ENCODE measurements around the gene ACOT12.
A peak's percentile ranks its signal among the peaks of the same experiment; 100 is the strongest.
"Not testable (repeated sequence)": the region's sequence is repeated elsewhere in the genome, so short reads cannot be mapped to it uniquely, and the experiment has no call there.

Gene ACOT12

DNA sequence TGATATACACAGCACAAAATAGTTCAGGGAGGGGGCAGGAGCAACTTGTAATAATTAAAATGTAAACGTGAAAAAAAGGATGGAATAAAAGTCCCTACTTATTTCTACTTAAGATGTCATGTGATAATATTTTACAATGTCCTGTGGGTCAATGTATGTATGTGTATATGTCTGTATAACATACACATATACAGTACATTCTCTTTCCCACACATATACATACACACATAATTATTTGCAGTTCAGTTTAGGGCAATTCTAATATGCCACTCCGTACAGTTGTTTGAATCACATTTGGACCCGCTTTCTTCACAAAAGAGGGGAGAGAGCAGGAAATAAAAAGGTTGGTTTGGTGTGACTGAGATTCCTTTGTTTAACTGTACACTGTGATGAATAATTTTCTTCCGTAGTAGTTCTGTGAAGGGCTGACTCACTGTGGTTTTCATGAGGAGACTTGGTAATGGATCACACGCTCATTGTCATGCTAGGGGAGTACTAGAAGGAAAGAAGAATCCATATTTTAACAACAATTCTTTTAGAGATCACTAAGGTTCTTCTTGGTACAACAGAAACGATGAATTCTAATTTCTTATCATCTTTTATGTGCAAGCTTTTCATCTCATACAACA lies 26.2 kb upstream of the ACOT12 start:
- H3K27ac ChIP-seq (ENCODE audit: low read depth, low read length, severe bottlenecking): peak overlapping the region; percentile 67
- H3K36me3 ChIP-seq (ENCODE audit: control insufficient read depth, insufficient read depth, low read length): no peaks in the 10 kb centered on the region
- no peaks in the 10 kb centered on the region for H3K9me3 ChIP-seq (ENCODE audit: control insufficient read depth, low read length)
- H3K4me1 ChIP-seq (ENCODE audit: control insufficient read depth, insufficient read depth, low read length, poor library complexity, severe bottlenecking): peaks cover 4% of the 10 kb centered on the region
- 69 to 75% methylated on average over 2 to 3 of the region's 6 CpGs for WGBS, 2 experiments (ENCODE audit: insufficient coverage in 2 of 2)
- no peak overlapping the region for H3K4me3 ChIP-seq (ENCODE audit: extremely low read depth, insufficient read depth, low read length, poor library complexity, severe bottlenecking)

DNA sequence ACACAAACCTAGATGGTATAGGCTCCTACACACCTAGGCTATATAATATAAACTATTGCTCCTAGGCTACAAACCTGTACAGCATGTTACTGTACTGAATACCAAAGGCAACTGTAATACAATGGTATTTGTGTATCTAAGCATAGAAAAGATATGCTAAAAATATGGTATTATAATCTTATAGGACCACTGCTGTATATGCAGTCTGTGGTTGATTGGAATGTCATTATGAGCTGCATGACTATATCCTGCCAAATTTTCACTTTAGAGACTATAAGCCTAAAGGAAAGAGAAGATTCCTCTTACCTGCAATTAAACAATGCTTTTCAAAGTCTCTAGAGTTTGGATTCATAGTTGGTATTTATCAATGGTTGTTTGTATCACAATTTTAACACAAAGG lies 24.7 kb upstream of the ACOT12 start:
- no peak overlapping the region for H3K4me3 ChIP-seq (ENCODE audit: extremely low read depth, insufficient read depth, low read length, poor library complexity, severe bottlenecking)
- H3K36me3 ChIP-seq (ENCODE audit: control insufficient read depth, insufficient read depth, low read length): no peaks in the 10 kb centered on the region
- peaks cover 4% of the 10 kb centered on the region for H3K4me1 ChIP-seq (ENCODE audit: control insufficient read depth, insufficient read depth, low read length, poor library complexity, severe bottlenecking)
- no peak overlapping the region for H3K27ac ChIP-seq (ENCODE audit: low read depth, low read length, severe bottlenecking)
- H3K9me3 ChIP-seq (ENCODE audit: control insufficient read depth, low read length): no peaks in the 10 kb centered on the region

DNA sequence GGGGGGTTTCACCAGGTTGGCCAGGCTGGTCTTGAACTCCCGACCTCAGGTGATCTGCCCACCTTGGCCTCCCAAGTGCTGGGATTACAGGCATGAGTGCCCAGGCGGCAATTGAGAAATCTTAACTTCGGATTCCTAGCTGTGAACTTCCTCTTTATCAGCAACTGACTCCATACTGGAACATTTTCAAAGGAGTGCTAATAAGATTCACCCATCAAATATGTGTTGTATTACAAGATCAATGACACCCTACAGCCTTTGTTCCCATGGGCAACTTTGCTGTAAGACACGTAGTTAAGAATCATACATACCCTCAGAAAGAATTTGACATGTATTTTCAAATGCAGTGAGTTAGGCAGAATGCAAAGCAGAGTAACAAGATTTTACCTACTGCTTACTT lies 23.1 kb upstream of the ACOT12 start:
- Histone ChIP-seq H3K4me3 (ENCODE audit: extremely low read depth, insufficient read depth, low read length, poor library complexity, severe bottlenecking) (no peak overlapping the region), H3K27ac (ENCODE audit: low read depth, low read length, severe bottlenecking) (no peak overlapping the region), H3K36me3 (ENCODE audit: control insufficient read depth, insufficient read depth, low read length) (no peaks in the 10 kb centered on the region), H3K9me3 (ENCODE audit: control insufficient read depth, low read length) (no peaks in the 10 kb centered on the region), H3K4me1 (ENCODE audit: control insufficient read depth, insufficient read depth, low read length, poor library complexity, severe bottlenecking) (peaks cover 4% of the 10 kb centered on the region)
- WGBS, 2 experiments (ENCODE audit: insufficient coverage in 2 of 2): 83% methylated on average over 1 to 3 of the region's 4 CpGs

DNA sequence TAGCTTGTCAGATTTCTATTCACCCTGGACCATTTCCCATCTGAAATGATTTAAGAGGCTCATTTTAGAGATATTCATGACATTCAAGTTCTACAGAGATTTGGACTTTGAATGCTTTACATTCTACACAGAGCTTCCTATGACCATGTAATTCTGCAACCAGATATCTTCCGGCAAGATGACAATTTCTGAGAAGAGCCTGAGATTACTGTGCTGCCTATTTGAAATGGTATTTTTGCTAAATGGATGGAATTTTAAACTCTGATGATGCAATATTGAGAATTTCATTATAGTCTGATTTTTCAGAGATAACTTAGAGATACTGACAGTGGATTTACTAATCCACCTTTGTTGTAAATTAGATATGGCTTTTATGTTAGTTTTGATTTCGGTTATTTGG lies 16.0 kb upstream of the ACOT12 start:
- no peaks in the 10 kb centered on the region for H3K36me3 ChIP-seq (ENCODE audit: control insufficient read depth, insufficient read depth, low read length)
- WGBS, 2 experiments (ENCODE audit: insufficient coverage in 2 of 2): 100% methylated on average over 1 of the region's 2 CpGs; no CpG with 5 or more reads in 1 of the 2 experiments
- H3K27ac ChIP-seq (ENCODE audit: low read depth, low read length, severe bottlenecking): no peak overlapping the region
- no peaks in the 10 kb centered on the region for H3K9me3 ChIP-seq (ENCODE audit: control insufficient read depth, low read length)
- H3K4me1 ChIP-seq (ENCODE audit: control insufficient read depth, insufficient read depth, low read length, poor library complexity, severe bottlenecking): no peaks in the 10 kb centered on the region
- H3K4me3 ChIP-seq (ENCODE audit: extremely low read depth, insufficient read depth, low read length, poor library complexity, severe bottlenecking): no peak overlapping the region

DNA sequence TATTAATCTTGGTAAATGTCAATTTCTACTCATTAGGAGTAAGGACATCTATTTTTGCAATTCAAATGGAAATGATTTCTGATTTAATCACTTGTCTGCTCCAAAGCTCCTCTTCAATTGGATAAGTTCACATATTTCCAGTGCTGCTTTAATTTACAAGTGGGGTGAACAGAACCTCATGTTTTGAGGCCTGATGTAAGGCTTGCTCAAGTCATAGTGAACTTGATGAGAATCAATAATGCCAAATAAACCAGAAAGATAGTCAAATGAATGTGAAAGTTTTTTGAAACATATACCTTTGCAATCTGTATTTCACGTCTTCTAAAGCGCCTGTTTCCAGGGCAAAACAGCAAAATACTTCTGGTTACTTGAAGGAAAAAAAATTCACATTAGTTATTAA lies 15.4 kb upstream of the ACOT12 start:
- WGBS, 2 experiments (ENCODE audit: insufficient coverage in 2 of 2): no CpG with 5 or more reads among the region's 2 CpGs
- Histone ChIP-seq H3K4me3 (ENCODE audit: extremely low read depth, insufficient read depth, low read length, poor library complexity, severe bottlenecking) (no peak overlapping the region), H3K36me3 (ENCODE audit: control insufficient read depth, insufficient read depth, low read length) (no peaks in the 10 kb centered on the region), H3K4me1 (ENCODE audit: control insufficient read depth, insufficient read depth, low read length, poor library complexity, severe bottlenecking) (no peaks in the 10 kb centered on the region), H3K27ac (ENCODE audit: low read depth, low read length, severe bottlenecking) (no peak overlapping the region), H3K9me3 (ENCODE audit: control insufficient read depth, low read length) (no peaks in the 10 kb centered on the region)

DNA sequence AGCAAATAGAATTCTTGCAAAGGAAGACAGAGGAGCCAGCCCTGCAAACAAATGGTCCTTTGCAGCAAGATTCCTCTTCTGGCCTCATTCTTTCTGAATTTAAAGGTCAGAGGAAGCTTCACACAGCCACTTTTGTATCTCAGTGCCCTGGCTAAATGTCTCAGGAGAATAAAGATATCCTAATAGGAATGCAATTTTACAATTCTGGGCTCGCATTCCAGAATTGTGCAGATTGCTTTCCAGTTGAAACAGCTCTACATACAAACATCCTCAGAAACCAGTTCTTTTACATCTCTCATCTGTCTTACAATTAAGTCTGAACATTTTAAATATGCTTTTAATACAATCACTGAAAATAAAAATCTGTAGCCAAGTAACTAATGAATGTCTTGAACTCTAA lies 14.6 kb upstream of the ACOT12 start:
- 67 to 80% methylated on average over 1 of the region's 1 CpG for WGBS, 2 experiments (ENCODE audit: insufficient coverage in 2 of 2)
- H3K9me3 ChIP-seq (ENCODE audit: control insufficient read depth, low read length): no peaks in the 10 kb centered on the region

DNA sequence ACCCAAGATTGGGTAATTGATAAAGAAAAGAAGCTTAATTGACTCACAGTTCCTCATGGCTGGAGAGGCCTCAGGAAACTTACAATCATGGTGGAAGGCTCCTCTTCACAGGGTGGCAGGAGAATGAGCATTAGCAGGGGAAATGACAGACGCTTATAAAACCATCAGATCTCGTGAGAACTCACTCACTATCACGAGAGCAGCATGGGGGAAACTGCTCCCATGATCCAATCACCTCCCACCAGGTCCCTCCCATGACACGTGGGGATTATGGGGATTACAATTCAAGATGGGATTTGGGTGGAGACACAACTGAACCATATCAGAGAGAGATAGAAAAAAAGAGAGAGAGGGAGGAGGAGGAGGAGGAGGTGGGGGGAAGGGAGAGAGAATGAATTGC lies 13.9 kb upstream of the ACOT12 start:
- WGBS, 2 experiments (ENCODE audit: insufficient coverage in 2 of 2): no CpG with 5 or more reads among the region's 4 CpGs
- H3K4me3 ChIP-seq (ENCODE audit: extremely low read depth, insufficient read depth, low read length, poor library complexity, severe bottlenecking); H3K36me3 ChIP-seq (ENCODE audit: control insufficient read depth, insufficient read depth, low read length); H3K27ac ChIP-seq (ENCODE audit: low read depth, low read length, severe bottlenecking); H3K4me1 ChIP-seq (ENCODE audit: control insufficient read depth, insufficient read depth, low read length, poor library complexity, severe bottlenecking); H3K9me3 ChIP-seq (ENCODE audit: control insufficient read depth, low read length): not testable (repeated sequence)

More for the DNA sequence above, 14.6 kb upstream of the ACOT12 start:
- Histone ChIP-seq H3K36me3 (ENCODE audit: control insufficient read depth, insufficient read depth, low read length) (no peaks in the 10 kb centered on the region), H3K27ac (ENCODE audit: low read depth, low read length, severe bottlenecking) (no peak overlapping the region), H3K4me3 (ENCODE audit: extremely low read depth, insufficient read depth, low read length, poor library complexity, severe bottlenecking) (no peak overlapping the region), H3K4me1 (ENCODE audit: control insufficient read depth, insufficient read depth, low read length, poor library complexity, severe bottlenecking) (no peaks in the 10 kb centered on the region)

DNA sequence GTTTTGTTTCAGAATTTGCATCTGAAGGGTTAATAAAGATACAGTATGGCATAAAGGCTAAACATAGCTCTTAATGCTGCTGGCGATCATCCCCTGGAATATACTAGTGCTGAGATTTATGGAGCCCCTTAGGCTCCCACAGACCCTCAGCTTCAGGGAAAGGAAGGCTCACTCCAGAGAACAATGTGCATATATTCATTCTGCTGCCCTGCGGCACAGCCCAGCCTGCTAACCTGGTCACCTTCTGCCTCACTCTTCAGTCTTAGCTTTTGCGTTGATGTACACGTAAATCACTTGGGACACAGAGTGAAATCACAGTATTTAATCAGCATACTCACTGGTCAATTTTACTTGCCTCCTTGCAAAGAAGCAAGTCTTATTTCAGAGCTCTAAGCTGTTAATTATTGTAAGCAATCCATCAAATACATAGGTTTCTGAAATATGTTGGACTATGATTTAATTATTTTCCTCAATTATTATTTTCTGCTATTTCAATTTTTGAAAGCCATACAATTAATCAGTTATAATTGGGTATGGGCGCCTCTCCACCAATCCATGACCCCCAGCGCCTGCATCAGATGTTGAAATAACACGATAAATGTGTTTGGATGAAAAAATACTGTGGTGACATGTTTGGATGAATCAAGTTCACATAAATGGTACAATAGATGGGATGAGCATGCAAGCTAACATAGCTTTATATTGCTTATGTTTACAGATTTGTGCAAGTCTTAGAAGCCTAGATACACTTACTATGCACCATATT lies 11.4 kb upstream of the ACOT12 start:
- WGBS, 2 experiments (ENCODE audit: insufficient coverage in 2 of 2): 90 to 92% methylated on average over 5 to 6 of the region's 7 CpGs
- no peak overlapping the region for H3K27ac ChIP-seq (ENCODE audit: low read depth, low read length, severe bottlenecking)
- H3K4me1 ChIP-seq (ENCODE audit: control insufficient read depth, insufficient read depth, low read length, poor library complexity, severe bottlenecking): no peaks in the 10 kb centered on the region
- H3K4me3 ChIP-seq (ENCODE audit: extremely low read depth, insufficient read depth, low read length, poor library complexity, severe bottlenecking): no peak overlapping the region
- no peaks in the 10 kb centered on the region for H3K36me3 ChIP-seq (ENCODE audit: control insufficient read depth, insufficient read depth, low read length)
- H3K9me3 ChIP-seq (ENCODE audit: control insufficient read depth, low read length): no peaks in the 10 kb centered on the region

DNA sequence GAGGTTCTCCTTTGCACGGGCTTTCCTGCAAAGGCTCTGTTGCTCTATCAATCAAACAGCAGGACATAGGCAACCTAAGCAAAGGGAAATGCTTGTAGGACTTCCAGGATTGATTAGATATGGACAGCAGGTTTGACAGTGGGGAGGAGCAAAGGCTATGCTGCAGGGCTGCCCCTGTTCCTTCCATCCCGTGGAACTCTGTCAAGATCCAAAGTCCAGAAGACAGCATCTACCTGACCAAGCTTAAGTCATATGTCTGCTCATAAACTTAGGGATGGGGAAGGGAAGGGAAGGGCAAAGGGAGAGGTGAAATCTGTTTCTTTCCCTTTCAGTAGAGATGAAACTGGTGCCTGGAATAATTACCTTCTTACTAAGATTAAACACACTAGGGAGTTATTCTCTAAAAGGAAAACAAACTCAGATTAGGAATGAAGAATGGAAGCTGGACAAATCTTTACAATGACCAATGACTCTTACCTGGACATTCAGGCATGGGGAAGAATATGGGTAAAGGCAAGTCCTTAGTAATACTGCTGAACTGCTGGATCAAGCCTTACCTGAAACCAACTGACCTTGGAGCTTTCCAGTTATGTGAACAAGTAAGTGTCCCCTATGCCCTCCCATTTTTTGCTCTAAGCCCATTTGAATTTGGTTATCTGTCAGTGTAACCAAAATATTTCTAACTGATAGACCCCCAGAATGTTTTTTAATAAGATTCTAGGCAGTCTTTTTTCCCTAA lies 8.4 kb upstream of the ACOT12 start:
- H3K9me3 ChIP-seq (ENCODE audit: control insufficient read depth, low read length): no peaks in the 10 kb centered on the region
- no peaks in the 10 kb centered on the region for H3K4me1 ChIP-seq (ENCODE audit: control insufficient read depth, insufficient read depth, low read length, poor library complexity, severe bottlenecking)
- H3K4me3 ChIP-seq (ENCODE audit: extremely low read depth, insufficient read depth, low read length, poor library complexity, severe bottlenecking): no peak overlapping the region
- 57% methylated on average over 2 of the region's 2 CpGs; no CpG with 5 or more reads in 1 of the 2 experiments for WGBS, 2 experiments (ENCODE audit: insufficient coverage in 2 of 2)
- H3K36me3 ChIP-seq (ENCODE audit: control insufficient read depth, insufficient read depth, low read length): no peaks in the 10 kb centered on the region
- no peak overlapping the region for H3K27ac ChIP-seq (ENCODE audit: low read depth, low read length, severe bottlenecking)

DNA sequence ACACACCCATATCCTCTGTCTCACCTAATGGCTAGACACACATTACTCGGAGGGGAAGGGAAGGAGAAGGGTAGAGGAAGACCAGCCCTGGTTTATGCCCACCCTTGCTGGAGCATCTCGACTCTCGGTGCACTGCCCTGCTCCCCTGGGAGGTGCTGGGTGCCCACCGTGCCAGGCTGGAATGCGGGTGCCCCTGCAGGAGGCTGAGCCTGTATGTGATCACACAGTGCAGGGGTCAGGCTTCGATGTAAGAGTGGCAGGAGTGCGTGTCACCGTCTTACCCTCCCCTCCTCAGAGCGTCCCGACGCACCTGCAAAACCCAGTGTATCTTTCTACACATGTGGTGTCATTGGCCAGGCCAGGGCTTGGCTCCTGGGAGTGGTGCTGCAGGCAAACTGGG lies 7.3 kb upstream of the ACOT12 start:
- no peak overlapping the region for H3K4me3 ChIP-seq (ENCODE audit: extremely low read depth, insufficient read depth, low read length, poor library complexity, severe bottlenecking)
- H3K9me3 ChIP-seq (ENCODE audit: control insufficient read depth, low read length): no peaks in the 10 kb centered on the region
- 93 to 97% methylated on average over 4 to 8 of the region's 11 CpGs for WGBS, 2 experiments (ENCODE audit: insufficient coverage in 2 of 2)
- no peaks in the 10 kb centered on the region for H3K36me3 ChIP-seq (ENCODE audit: control insufficient read depth, insufficient read depth, low read length)
- no peaks in the 10 kb centered on the region for H3K4me1 ChIP-seq (ENCODE audit: control insufficient read depth, insufficient read depth, low read length, poor library complexity, severe bottlenecking)
- no peak overlapping the region for H3K27ac ChIP-seq (ENCODE audit: low read depth, low read length, severe bottlenecking)

DNA sequence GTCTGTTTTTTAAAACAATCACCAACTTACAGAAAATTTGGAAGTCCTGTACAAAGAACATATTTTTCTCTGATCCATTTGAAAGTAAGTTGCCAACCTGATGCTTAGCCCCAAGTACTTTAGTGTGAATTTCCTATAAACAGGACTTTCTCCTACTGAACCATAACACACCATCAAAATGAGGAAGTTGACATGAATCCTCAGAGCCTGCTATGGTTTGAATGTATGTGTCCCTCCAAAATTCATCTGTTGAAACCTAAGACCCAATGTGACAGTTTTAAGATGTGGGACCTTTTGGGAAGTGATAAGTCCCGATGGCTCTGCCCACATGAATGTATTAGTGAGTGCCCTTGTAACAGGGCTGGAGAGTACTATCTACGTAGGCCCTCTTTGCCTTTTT lies 6.4 kb upstream of the ACOT12 start:
- H3K27ac ChIP-seq (ENCODE audit: low read depth, low read length, severe bottlenecking): no peak overlapping the region
- WGBS, 2 experiments (ENCODE audit: insufficient coverage in 2 of 2): 89 to 100% methylated on average over 1 to 2 of the region's 2 CpGs

More for the DNA sequence above, 6.4 kb upstream of the ACOT12 start:
- Histone ChIP-seq H3K36me3 (ENCODE audit: control insufficient read depth, insufficient read depth, low read length) (no peaks in the 10 kb centered on the region), H3K4me3 (ENCODE audit: extremely low read depth, insufficient read depth, low read length, poor library complexity, severe bottlenecking) (no peak overlapping the region), H3K9me3 (ENCODE audit: control insufficient read depth, low read length) (peaks cover under 1% of the 10 kb centered on the region), H3K4me1 (ENCODE audit: control insufficient read depth, insufficient read depth, low read length, poor library complexity, severe bottlenecking) (no peaks in the 10 kb centered on the region)

All from mesodermal cell (in vitro differentiated cells).